GM11168 (cell line): Measurements from ENCODE around the gene PSMD9.
"Not testable (repeated sequence)": the region's sequence is repeated elsewhere in the genome, so short reads cannot be mapped to it uniquely, and the experiment has no call there.

Experiments
- in situ Hi-C: fragments of 300-500 bp; cut with MboI; formaldehyde crosslinking; loops from one replicate; pipeline ENCODE4 v1.12.0; 2022; ENCODE audit warnings: low sequenced_read_pairs; ENCODE audit not compliant: unreplicated experiment

PSMD9 gene

DNA sequence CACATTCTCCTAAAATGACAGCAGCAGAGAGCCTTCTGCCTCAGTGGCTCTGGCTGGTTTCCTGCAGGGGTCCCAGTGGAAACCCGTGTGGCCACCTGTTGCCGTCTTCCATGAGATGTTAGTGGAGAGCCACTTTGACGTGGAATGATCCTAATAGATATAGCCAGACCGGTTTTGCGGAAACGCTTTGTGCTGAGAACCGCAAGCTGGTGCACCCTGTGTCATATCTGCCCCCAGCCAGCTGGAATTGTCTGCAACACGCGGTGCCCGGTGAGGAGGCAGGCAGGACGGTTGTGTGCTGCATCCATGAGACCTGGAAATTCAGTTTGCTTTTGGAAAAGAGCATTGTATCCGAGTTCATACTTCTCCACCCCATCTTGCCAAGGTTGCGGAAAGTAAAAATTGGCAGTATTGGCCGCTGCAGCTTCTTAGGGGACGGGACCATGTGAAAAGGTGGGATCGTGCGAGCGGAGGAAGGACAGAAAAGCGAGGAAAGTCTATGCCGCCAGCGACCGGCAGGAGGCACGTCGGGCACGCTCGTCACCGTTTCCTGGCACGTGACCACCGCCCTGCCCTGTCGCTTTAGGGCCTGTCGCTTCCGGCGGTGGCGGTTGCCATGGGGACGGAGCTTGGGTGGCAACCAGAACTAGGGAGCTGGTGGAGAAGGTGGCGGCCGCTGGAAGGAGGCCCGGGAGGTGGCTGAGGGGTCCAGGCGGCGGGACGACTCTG is 29.5 kb downstream of the PSMD9 start, which contains the start of gene CFAP251:
Gene CFAP251 (plus strand): TSS at position 643 of the 729 bp plus-strand sequence. CDS start 2,714 bp downstream, outside the sequence.
- in situ Hi-C loops, result no loop called here

DNA sequence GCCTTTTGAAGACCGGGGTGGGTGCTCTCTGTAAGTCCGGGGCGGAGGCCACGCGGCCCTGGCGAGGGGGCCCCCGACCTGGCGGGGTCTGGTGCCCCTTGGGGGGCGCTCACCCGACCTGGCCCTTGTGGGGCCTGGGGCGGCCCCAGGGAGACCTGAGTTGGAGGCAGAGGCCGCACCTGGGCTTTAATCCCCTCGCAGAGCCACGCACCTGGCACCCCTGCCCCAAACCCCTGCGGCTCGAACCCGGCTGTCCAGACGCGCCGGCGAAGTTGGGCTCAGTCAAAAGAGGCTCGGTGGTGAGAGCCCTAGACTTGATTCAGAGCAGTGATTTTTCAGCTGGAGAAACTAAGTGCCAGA is 30.1 kb downstream of the PSMD9 start:
- in situ Hi-C loops, result no loop called here

DNA sequence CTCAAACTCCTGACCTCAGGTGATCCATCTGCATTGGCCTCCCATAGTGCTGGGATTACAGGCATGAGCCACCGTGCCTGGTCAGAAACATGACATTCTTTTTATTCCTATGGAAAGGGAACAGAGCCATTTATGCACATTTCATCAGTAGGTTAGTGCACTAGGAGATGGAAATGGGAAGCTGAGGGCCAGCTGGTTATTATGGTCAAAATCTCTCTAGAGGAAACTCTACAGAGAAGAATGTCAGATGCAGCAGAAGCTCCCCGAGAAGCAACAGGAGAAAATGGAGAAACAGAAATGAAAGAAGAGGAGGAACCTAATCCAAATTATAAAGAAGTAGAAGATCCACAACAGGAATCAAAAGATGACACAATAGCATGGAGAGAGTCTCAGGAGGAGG is 32.5 kb downstream of the PSMD9 start:
- in situ Hi-C loops, result no loop called here

DNA sequence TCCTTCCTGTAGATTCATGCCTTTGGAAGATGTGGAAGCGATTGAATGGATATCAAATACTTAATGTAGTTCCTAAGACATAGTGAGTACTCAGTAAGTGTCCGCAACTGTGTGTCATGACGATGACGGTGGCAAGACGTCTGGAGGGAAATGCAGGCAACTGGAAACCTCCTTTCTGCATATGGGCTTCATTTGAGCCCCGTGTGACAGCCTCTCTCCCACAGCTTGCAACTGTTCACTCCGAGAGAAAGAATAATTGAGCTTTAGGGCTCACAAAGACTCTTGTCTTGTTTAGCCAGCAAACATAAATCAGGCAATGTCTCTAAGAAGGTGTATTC is 36.7 kb downstream of the PSMD9 start:
- in situ Hi-C loops, result no loop called here

DNA sequence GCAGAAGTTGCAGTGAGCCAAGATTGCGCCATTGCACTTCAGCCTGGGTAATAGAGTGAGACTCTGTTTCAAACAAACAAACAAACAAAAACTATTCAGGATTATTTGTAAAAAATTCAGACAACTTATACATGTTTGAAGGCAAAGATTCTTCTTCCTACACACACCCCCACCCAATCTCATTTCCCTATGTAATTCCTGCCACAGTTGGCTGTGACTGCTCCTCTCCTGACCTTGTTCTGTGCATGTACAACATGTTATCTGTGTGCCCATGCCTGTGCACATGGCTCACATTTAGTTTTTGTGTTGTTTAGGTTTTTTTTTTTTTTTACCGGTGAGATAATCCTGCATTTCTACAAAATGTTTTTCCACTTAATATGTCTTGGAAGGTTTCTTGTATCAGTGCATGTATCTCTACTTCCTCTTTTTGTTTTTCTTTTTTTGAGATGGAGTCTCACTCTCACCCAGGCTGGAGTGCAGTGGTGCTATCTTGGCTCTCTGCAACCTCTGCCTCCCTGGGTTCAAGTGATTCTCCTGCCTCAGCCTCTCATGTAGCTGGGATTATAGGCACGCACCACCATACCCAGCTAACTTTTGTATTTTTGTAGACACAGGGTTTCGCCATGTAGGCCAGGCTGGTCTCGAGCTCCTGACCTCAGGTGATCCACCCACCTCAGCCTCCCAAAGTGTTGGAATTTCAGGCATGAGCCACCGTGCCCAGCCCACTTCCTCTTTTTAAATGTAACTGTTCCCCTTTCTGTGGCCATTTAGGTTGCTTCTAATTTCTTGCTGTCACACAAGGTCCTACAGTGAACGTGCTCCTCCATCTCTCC is 38.5 kb downstream of the PSMD9 start:
- in situ Hi-C loops, result no loop called here

DNA sequence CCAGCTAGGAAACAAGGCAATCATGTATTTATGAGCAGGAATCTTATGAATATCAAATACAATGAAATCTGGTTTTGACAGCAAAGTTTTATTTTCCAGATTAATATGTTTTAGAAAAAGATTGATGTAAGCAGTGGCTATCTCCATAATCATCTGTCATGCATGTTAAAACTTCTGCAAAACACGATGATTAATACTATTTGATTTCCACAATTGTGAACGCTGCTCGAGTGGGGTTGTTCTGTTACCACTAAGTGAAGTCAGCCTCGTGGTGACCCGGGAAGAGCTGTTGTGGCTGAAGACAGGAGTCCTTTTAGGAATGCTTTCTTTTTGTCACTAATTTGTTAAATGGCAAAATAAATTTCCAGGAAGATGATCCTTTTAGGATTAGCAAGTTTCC is 39.2 kb downstream of the PSMD9 start:
- in situ Hi-C loops, result no loop called here

DNA sequence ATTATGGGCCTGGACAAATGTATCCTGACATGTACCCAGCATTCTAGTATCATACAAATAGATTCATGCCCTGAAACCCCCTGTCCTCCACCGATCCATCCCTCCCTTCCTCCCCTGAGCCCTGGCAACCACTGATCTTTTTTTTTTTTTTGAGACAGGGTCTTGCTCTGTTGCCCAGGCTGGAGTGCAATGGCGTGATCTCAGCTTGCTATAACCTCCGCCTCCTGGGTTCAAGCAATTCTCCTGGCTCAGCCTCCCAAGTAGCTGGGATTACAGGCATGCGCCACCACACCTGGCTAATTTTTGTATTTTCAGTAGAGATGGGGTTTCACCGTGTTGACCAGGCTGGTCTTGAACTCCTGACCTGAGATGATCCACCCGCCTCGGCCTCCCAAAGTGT is 41.0 kb downstream of the PSMD9 start:
- in situ Hi-C loops, result not testable (repeated sequence)

DNA sequence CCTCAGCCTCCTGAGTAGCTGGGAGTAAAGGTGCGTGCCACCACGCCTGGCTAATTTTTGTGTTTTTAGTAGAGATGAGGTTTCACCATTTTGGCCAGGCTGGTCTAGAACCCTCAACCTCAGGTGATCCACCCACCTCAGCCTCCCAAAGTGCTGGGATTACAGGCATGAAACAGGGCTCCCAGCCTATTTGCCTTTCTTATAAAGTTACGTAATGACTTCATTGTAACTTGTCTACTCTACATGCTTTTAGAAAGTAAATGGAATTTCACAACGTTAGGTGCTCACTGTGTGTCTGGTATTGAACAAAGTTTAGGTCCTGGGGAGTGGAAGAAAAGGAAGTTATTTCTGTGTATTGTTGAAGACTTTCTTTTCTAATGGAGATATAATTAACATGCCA is 42.3 kb downstream of the PSMD9 start:
- in situ Hi-C loops, result no loop called here

DNA sequence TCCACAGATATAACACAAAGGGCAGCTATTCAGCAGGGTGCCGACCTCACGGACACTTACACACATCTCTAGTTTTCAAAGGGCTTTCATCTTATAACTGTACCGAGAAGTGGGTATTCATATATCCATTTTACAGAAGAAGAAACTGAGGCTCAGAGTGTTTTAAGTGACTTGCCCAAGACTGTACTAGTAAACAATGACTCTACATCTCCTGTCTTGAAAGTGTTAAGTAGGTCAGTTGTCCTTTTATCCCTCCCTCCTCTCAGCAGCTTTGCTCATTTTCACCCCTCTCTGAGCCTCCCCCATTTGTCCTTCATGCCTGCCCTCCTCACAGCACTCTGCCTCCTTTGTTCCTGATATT is 43.6 kb downstream of the PSMD9 start:
- in situ Hi-C loops, result no loop called here

DNA sequence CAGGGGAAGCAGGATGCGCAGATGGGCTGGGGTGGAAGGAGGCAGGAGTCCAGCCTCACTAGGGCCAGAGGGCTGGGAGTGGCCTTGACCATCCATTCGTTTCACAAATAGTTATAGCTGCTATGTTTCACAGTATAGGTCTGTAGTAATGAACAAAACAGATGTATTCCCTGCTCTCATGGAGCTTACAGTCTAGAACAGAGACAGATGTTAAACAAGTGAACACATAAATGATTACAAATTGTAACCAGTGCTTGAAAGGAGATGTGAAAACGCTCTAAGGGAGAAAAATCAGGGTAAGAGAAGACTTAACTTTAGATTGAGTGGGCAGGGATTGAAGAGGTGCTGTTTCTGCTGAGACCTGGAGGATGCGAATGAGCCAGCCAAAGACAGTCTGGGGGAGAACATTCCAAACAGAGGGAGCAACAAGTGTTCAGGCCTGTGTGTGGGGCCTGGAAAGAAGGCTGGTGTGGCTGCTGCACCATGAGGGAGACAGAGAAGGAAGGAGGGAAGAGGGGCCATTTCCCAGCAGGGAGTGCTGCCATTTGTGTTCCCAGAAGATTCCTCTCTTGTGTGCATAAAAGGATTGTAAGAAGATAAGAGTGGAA is 44.4 kb downstream of the PSMD9 start:
- in situ Hi-C loops, result no loop called here

DNA sequence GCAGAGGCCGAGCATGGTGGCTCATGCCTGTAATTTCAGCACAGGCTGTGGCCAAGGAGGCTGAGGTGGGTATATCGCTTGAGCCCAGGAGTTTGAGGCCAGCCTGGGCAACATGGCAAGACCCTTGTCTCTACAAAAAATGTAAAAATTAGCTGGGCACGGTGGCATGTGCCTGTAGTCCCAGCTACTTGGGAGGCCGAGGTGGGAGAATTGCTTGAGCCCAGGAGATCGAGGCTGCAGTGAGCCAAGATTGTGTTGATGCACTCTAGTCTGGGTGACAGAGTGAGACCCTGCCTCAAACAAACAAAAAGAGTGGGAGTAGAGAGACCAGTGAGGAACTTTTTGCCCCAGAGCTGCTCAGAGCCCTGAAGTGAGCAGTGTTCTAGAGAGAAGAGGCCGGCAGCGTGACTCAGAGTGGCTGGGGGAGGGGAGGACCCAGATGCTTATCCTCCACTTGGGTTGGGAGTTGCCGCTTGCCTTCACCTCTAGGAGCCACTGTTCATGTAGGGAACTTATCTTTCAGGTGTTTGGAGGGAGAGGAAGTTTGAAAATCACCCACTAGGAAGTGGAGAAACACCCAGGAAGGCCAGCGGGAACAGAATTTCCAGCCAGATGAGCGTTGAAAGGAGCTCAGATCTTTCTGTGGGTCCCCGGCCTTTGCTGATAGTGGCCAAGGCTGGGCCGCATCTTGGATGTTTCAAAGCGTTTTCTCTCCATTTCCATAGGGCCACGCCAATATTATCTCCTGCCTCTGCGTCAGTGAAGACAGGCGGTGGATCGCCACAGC is 45.1 kb downstream of the PSMD9 start:
- in situ Hi-C loops, result no loop called here

DNA sequence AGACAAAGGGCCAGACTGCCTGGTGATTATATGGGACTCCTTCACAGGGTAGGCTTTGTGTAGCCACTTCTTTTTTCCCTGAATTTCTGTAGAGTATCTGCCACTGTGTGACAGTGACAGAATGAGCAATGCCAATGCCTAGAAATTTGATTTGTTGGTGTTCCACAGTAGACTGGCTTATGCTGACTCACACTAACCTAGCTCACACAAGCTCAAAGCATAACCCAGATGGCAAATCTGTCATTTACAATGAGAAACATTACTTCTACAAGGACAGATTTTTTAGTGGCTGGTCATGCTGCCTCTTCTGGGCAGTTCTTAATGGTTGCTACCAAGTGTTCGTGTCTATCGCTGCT is 45.7 kb downstream of the PSMD9 start:
- in situ Hi-C loops, result no loop called here

DNA sequence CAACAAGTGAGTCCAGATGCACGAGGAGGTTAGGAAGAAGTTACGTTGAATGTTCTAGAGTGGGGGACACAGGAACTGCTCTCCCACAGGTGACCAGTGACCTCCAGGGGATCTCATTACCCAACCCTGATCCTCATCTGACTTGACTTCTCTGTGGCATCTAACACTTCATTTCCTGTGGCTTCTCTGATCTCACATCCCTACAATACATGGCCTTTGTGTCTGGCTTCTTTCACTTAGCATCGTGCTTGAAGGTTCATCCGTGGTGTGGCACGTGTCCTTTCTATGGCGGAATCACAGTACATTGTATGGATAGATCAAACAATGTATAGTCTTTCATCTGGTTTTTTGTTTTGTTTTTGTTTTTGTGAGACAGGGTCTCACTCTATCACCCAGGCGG is 49.1 kb downstream of the PSMD9 start:
- in situ Hi-C loops, result no loop called here

DNA sequence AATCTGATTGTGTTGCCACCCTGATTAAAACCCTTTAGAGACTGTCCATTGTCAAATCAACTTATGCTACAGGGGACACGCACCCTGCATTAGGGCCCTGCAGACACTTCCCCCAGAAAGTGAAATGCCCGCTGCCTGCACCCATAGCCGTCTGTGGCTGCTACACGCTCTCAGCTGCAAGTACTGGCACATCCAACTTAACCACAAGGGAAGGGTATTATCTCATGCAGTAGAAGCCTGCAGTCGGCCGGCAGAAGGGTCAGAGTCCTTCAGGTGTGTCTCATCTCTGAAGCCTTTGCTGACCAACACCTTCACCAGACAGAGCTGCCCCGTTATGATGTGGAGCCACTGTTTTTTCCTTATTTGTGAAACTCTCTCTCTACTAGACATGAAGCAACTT is 50.6 kb downstream of the PSMD9 start:
- in situ Hi-C loops, result no loop called here

DNA sequence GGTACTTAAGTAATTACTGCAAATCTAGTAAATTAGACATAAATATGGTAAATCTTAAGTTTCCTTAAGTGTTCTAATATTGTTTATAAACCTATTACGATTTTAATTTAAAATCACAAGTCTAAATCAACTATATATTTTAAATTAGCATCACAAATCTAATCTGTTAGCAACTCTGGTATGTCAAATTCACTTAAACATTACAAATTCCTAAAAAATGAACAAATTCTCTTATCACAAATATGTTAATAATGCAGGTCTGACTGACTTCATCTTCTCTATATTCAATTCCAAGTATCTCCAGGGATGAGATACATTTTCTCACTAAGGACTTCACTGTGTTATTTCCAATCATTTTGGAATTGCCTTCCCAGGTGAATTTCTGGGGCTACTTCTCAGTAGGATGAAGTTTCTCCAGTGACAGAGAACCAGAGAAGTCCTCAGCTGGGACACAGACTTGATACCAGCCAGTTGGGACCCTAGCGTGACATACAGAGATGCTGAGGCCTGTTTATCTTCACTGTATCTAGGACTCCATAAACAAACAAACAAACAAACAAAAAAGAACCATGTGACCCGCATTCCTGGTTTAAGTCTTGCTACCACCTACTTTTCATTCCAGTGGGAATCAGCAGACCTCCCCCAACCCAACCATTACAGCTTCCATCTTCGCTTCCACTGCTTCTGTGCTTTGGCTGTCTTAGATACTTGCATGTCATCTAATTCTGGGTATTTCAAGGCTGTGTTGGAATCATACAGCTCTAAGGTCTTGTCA is 51.6 kb downstream of the PSMD9 start:
- in situ Hi-C loops, result no loop called here

DNA sequence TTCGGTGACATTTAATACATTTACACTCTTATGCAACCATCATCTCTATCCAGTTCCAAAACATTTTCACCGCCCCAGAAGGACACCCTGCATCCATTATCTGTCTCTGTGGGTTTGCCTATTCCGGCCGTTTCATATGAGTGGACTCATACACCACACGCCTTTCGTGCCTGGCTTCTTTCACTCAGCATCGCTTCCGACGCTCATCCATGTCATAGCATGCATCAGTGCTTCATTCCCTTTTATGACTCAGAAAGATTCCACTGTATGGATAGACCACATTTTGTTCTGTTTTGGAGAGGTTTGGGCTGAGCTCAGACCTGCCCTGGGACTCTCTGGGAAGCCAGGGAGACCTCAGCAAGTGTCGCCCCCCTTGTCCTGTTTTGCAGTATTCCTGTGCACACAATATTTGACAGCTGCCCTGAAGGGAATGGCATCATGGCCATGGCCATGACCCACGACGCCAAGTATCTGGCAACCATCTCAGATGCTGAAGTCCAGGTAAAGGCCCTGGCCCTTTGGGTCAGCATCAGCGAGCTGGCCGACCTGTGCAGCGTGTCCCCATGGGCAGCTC is 53.6 kb downstream of the PSMD9 start:
- in situ Hi-C loops, result no loop called here

DNA sequence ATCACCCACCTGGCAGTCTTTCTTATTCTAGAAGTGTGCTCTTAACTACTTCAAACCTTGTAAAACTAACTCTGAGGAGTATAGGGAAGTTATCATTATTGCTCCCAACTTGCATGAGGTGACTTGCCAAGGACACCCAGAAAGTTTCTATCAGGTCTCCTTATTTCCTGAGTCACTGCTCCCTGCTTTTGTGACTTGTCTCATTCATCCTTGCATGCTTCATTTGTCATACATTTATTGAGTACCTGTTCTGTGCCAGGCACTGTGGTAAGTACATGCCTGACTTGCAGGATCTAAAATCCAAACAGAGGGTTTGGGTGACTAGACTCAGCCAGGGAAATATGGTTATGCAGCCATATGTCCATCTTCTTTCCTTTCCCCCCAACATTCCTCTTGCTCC is 55.3 kb downstream of the PSMD9 start:
- in situ Hi-C loops, result no loop called here

DNA sequence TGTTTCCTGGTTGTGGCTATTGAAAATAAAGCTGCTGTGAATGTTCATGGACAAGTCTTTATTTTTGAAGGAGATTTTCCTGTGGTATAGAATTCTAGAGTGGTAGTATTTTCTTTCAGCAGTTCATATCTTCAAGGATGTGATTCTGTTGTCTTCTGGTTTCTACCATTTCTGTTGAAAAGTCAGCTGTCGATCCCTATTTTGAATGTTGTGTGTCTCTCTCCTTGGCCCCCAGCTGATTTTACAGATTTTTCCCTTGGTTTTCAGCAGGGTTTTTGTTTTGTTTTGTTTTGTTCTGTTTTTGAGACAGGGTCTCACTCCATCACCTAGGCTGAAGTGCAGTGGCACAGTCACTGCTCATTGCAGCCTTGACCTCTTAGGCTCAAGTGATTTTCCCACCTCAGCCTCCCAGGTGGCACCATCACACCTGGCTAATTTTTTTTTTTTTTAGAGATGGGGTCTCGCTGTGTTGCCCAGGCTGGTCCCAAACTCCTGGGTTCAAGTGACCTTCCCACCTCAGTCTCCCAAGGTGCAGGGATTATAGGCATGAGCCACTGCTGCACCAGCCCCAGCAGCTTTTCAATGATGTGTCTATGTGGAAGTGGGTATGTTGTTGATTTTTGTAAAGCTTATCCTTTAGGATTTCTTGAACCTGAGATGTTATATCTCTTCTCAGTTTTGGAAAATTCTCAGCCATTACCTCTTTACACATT is 57.9 kb downstream of the PSMD9 start:
- in situ Hi-C loops, result no loop called here

DNA sequence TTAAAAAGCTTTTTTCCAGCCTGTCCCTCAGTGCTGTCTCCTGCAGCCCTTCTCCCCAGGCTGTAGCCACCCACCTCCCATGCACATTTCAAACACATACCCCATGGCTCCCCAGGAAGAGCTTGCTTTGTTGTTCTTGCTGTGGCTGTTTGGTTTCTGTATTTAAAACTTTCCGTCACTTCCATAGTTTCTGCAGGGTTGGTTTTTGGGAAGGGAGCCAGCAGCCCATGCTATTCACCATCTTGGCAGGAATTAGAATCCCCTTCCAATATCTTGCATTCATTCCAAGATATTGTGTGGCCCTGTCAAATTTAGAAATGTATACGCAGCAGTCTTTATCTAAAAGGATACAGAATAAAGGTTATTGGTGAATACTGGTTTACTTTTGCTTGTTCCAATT is 59.4 kb downstream of the PSMD9 start:
- in situ Hi-C loops, result no loop called here
